GM23338 (cell line): ENCODE measurements around the gene ARF6.

Source experiments
- CREB1 ChIP-seq: fragments of 250-450 bp; sonication (Bioruptor Pico); IDR thresholded peaks from 2 replicates; pipeline ENCODE4 v1.5.0; 2020; ENCODE audit warnings: low read depth, mild to moderate bottlenecking, moderate library complexity
- EZH2phosphoT487 ChIP-seq: fragments of 200-600 bp; sonication (generic); IDR thresholded peaks from one replicate; pipeline ENCODE4 v1.8.1; 2018; ENCODE audit warnings: antibody characterized with exemption; ENCODE audit not compliant: unreplicated experiment
- POLR2AphosphoS5 ChIP-seq: IDR thresholded peaks from 2 replicates; pipeline ENCODE4 v1.6.1; 2016; ENCODE audit warnings: antibody characterized with exemption, low read depth
- STAT1 ChIP-seq: IDR thresholded peaks from one replicate; pipeline ENCODE4 v1.6.1; 2016; ENCODE audit warnings: antibody characterized with exemption; ENCODE audit not compliant: unreplicated experiment
- ZNF114 ChIP-seq: fragments of 250-450 bp; sonication (Bioruptor Pico); IDR thresholded peaks from 2 replicates; pipeline ENCODE4 v1.5.0; 2020; ENCODE audit warnings: mild to moderate bottlenecking, moderate library complexity
- ZNF331 ChIP-seq: fragments of 250-450 bp; sonication (Bioruptor Pico); IDR thresholded peaks from 2 replicates; pipeline ENCODE4 v1.5.0; 2020; ENCODE audit warnings: low read depth, mild to moderate bottlenecking, moderate library complexity
- TF ChIP-seq, protein P1 (sequence below): IDR thresholded peaks from one replicate; pipeline ENCODE4 v1.6.1; 2018; ENCODE audit warnings: antibody characterized with exemption; ENCODE audit not compliant: unreplicated experiment
- TF ChIP-seq, protein P2 (sequence below), 2 experiments: fragments of 200-600 bp in 1 of 2; sonication (generic) in 1 of 2; conservative IDR thresholded peaks; 2 replicates each; pipeline versions ENCODE4 v1.5.1 to v1.6.1; 2016 to 2017; ENCODE audit warnings: antibody characterized with exemption in 2 of 2, low read depth in 2 of 2, mild to moderate bottlenecking in 2 of 2, moderate library complexity in 1 of 2
- TF ChIP-seq, protein P3 (sequence below): IDR thresholded peaks from 2 replicates; pipeline ENCODE4 v1.6.1; 2016; ENCODE audit warnings: antibody characterized with exemption

DNA sequence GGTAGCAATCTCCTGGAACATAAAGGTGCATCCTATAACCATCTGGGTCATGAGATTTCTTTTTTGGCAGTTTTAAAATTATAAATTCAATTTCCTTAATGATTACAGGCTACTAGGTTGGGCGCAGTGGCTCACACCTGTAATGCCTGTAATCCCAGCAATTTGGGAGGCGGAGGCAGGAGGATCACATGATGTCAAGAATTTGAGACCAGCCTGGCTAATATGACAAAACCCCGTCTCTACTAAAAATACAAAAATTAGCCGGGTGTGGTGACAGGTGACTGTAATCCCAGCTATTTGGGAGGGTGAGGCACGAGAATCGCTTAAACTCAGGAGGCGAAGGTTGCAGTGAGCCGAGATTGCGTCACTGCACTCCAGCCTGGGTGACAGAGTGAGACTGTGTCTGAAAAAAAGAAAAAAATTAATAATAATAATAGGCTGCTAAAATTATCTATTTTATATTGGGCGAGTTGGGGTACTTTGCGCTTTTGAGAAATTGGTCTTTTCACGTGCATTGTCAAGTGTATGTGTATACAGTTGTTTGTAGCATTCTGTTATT lies 17.2 kb upstream of the ARF6 start:
- TF ChIP-seq POLR2AphosphoS5 (no peak), ZNF331 (CRISPR knock-in tag) (no peak), EZH2phosphoT487 (no peak), CREB1 (CRISPR knock-in tag) (no peak), ZNF114 (CRISPR knock-in tag) (no peak), STAT1 (no peak)
- TF ChIP-seq, protein P1, sequence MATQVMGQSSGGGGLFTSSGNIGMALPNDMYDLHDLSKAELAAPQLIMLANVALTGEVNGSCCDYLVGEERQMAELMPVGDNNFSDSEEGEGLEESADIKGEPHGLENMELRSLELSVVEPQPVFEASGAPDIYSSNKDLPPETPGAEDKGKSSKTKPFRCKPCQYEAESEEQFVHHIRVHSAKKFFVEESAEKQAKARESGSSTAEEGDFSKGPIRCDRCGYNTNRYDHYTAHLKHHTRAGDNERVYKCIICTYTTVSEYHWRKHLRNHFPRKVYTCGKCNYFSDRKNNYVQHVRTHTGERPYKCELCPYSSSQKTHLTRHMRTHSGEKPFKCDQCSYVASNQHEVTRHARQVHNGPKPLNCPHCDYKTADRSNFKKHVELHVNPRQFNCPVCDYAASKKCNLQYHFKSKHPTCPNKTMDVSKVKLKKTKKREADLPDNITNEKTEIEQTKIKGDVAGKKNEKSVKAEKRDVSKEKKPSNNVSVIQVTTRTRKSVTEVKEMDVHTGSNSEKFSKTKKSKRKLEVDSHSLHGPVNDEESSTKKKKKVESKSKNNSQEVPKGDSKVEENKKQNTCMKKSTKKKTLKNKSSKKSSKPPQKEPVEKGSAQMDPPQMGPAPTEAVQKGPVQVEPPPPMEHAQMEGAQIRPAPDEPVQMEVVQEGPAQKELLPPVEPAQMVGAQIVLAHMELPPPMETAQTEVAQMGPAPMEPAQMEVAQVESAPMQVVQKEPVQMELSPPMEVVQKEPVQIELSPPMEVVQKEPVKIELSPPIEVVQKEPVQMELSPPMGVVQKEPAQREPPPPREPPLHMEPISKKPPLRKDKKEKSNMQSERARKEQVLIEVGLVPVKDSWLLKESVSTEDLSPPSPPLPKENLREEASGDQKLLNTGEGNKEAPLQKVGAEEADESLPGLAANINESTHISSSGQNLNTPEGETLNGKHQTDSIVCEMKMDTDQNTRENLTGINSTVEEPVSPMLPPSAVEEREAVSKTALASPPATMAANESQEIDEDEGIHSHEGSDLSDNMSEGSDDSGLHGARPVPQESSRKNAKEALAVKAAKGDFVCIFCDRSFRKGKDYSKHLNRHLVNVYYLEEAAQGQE, result no peak
- TF ChIP-seq, protein P2, sequence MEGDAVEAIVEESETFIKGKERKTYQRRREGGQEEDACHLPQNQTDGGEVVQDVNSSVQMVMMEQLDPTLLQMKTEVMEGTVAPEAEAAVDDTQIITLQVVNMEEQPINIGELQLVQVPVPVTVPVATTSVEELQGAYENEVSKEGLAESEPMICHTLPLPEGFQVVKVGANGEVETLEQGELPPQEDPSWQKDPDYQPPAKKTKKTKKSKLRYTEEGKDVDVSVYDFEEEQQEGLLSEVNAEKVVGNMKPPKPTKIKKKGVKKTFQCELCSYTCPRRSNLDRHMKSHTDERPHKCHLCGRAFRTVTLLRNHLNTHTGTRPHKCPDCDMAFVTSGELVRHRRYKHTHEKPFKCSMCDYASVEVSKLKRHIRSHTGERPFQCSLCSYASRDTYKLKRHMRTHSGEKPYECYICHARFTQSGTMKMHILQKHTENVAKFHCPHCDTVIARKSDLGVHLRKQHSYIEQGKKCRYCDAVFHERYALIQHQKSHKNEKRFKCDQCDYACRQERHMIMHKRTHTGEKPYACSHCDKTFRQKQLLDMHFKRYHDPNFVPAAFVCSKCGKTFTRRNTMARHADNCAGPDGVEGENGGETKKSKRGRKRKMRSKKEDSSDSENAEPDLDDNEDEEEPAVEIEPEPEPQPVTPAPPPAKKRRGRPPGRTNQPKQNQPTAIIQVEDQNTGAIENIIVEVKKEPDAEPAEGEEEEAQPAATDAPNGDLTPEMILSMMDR (conservative IDR thresholded peaks at IDR 0.05; ENCODE audit: low read depth in 2 of 2), result no peak
- TF ChIP-seq, protein P3, sequence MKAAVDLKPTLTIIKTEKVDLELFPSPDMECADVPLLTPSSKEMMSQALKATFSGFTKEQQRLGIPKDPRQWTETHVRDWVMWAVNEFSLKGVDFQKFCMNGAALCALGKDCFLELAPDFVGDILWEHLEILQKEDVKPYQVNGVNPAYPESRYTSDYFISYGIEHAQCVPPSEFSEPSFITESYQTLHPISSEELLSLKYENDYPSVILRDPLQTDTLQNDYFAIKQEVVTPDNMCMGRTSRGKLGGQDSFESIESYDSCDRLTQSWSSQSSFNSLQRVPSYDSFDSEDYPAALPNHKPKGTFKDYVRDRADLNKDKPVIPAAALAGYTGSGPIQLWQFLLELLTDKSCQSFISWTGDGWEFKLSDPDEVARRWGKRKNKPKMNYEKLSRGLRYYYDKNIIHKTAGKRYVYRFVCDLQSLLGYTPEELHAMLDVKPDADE, result no peak
